Activated T-helper 2 cell treated with anti-CD3 and anti-CD28 coated beads, Interferon-gamma antibody, Interleukin-2, Interleukin-4, amounts not matched to agents 10 μg/mL and 5 μg/mL and 100 μg/mL, durations not matched to agents 14 hours and 24 hours and 36 hours (primary cell): Measurements from ENCODE around the gene FCGR3B. TPM values are rescaled to one million over a fixed set of nuclear protein-coding genes. Genes with fewer than 3 reads are reported as not detected.
"Not testable (repeated sequence)": the region's sequence is repeated elsewhere in the genome, so short reads cannot be mapped to it uniquely, and the experiment has no call there.

ENCODE experiments used
- DNase-seq: peaks from one replicate; pipeline ENCODE4 v3.0.0; 2021; ENCODE audit warnings: low spot score
- H3K27ac Mint-ChIP-seq: one replicate; pipeline ENCODE4 v1.8.0; 2021; ENCODE audit warnings: mixed read lengths
- H3K27me3 Mint-ChIP-seq: one replicate; pipeline ENCODE4 v1.8.0; 2021; ENCODE audit warnings: low read depth, mixed read lengths
- H3K36me3 Mint-ChIP-seq: one replicate; pipeline ENCODE4 v1.8.0; 2021; ENCODE audit warnings: low read depth, mixed read lengths
- H3K4me1 Mint-ChIP-seq: one replicate; pipeline ENCODE4 v1.8.0; 2021; ENCODE audit warnings: low read depth, mixed read lengths
- H3K4me3 Mint-ChIP-seq: one replicate; pipeline ENCODE4 v1.8.0; 2021; ENCODE audit warnings: low read depth, mild to moderate bottlenecking, moderate library complexity, mixed read lengths
- H3K9me3 Mint-ChIP-seq: one replicate; pipeline ENCODE4 v1.8.0; 2021; ENCODE audit warnings: mixed read lengths
- intact Hi-C: fragments of 100-400 bp; cut with micrococcal nuclease; formaldehyde crosslinking; loops from one replicate; pipeline ENCODE4 v1.15.1; 2023
- total RNA-seq: library from RNA; stranded (reverse); gene quantifications from 2 replicates; pipeline ENCODE4 v1.2.3, GENCODE V29; 2022

The FCGR3B gene
- not detected in 2 replicates for total RNA-seq

DNA sequence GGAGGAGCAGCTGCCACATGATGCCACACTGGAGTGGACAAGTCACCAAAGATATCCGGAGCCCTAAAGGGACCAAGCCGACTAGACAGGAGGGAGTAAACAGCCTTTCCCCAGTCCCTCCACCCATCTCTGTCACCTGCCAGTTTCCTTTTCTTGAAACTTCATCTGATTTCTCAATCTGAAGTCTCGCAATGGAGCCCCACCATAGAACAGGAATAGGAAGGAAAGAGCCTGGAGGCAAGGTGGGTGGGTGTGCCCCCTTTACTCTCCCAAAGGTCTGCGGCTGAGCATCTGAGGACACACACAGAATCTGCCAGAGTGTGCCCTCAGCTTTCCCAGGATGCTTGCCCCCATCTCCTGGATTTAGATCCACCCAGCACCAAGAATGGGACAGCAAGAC, at the start of gene FCGR3B:
Gene FCGR3B, minus strand, starts transcription at position 101 of the 400 bp plus-strand sequence. Its CDS starts 82 bp downstream, at position 19.
- no peaks in the 10 kb centered on the region for H3K27me3 Mint-ChIP-seq
- no peaks in the 10 kb centered on the region for H3K36me3 Mint-ChIP-seq
- H3K4me3 Mint-ChIP-seq = no peak within 1 kb of the TSS
- no peak within 1 kb of the TSS for H3K27ac Mint-ChIP-seq
- H3K9me3 Mint-ChIP-seq = no peaks in the 10 kb centered on the region
- DNase-seq = no peak
- intact Hi-C loops = no loop called here
- peaks cover 10% of the 10 kb centered on the region for H3K4me1 Mint-ChIP-seq

GRCh38 chr1:161678500-161678899, 47.5 kb upstream of the FCGR3B start:
- no peak for DNase-seq
- Mint-ChIP-seq H3K27me3 (peaks cover 26% of the 10 kb centered on the region), H3K4me1 (peaks cover 4% of the 10 kb centered on the region), H3K27ac (no peak overlapping the region), H3K9me3 (no peaks in the 10 kb centered on the region), H3K36me3 (no peaks in the 10 kb centered on the region), H3K4me3 (no peak overlapping the region)
- intact Hi-C loops = no loop called here

DNA sequence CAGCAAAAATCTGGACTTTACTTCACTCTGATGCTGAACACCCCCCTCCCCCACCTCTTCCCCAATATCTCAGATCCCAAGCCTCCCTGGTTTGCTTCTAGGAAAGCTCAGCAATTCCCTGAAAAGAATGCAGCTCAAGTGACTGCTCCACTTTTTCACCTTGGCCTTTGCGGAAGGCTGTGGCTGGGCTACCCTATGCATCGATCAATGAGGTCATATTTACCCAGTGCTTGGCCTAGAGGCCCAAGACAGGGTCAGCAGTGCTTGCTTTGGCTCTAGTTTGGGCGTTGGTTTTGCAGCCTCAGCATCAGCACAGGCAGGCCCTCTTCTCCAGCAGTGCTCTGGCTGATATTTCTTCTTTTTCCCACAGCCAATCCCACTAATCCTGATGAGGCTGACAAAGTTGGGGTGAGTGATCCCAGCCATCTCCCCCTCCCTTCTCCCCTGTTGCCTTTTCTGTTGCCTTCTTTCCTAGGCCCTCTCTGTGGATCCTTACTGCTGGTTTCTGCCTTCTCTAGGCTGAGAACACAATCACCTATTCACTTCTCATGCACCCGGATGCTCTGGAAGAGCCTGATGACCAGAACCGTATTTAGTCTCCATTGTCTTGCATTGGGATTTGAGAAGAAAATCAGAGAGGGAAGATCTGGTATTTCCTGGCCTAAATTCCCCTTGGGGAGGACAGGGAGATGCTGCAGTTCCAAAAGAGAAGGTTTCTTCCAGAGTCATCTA, 46.1 kb upstream of the FCGR3B start:
- Mint-ChIP-seq H3K27me3 (peaks cover 14% of the 10 kb centered on the region), H3K4me3 (no peak overlapping the region)

DNA sequence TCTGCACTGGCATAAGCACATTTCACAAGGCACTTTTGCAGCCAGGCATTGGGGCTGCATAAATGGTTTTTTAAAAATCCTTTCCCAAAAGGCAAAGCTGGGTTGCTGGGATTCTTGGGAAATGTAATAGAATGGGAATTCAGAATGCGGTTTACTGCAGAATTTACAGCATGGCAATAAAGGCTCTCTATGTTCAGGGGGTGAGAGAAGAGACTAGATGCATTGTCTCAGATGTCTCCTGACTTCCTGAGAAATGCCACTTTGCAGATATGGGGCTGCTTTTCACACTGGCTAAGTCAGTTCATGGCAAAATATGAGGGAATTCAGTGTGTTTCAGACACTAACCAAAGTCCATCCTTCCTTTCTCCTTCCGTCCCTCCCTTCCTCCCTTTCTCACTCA, 45.5 kb upstream of the FCGR3B start:
- Mint-ChIP-seq H3K4me1 (peaks cover 6% of the 10 kb centered on the region), H3K4me3 (no peak overlapping the region), H3K27ac (no peak overlapping the region), H3K9me3 (no peaks in the 10 kb centered on the region), H3K36me3 (no peaks in the 10 kb centered on the region), H3K27me3 (peaks cover 8% of the 10 kb centered on the region)
- no peak for DNase-seq
- intact Hi-C loops = no loop called here

More for the DNA sequence above, 46.1 kb upstream of the FCGR3B start:
- peaks cover 4% of the 10 kb centered on the region for H3K4me1 Mint-ChIP-seq
- intact Hi-C loops = no loop called here
- no peak for DNase-seq
- no peaks in the 10 kb centered on the region for H3K9me3 Mint-ChIP-seq
- no peak overlapping the region for H3K27ac Mint-ChIP-seq
- H3K36me3 Mint-ChIP-seq = no peaks in the 10 kb centered on the region

GRCh38 chr1:161674908-161675307, 43.9 kb upstream of the FCGR3B start:
- H3K4me3 Mint-ChIP-seq, H3K36me3 Mint-ChIP-seq, intact Hi-C loops, H3K27me3 Mint-ChIP-seq, H3K4me1 Mint-ChIP-seq, H3K9me3 Mint-ChIP-seq, H3K27ac Mint-ChIP-seq, DNase-seq: not testable (repeated sequence)

DNA sequence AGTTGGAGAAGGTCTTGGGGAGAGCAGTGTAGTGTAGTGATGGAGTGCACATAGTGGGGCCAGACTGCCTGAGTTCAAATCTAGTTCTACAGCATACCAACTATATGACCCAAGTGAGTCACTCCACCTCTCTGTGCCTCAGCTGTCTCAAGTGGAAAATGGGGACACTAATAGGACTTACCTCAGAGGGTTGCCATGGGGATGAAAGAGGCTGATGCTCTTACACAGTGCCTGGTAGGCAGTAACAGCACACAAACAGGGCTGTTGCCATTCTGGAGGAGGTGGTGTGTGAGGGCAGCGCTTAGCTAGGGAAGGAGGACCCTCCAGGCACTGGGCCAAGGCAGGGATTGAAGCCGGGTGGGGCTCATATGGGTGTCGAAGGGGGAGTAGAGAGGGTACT, 43.5 kb upstream of the FCGR3B start:
- H3K9me3 Mint-ChIP-seq, DNase-seq, H3K27ac Mint-ChIP-seq, H3K4me1 Mint-ChIP-seq, H3K4me3 Mint-ChIP-seq, H3K27me3 Mint-ChIP-seq, intact Hi-C loops, H3K36me3 Mint-ChIP-seq: not testable (repeated sequence)

DNA sequence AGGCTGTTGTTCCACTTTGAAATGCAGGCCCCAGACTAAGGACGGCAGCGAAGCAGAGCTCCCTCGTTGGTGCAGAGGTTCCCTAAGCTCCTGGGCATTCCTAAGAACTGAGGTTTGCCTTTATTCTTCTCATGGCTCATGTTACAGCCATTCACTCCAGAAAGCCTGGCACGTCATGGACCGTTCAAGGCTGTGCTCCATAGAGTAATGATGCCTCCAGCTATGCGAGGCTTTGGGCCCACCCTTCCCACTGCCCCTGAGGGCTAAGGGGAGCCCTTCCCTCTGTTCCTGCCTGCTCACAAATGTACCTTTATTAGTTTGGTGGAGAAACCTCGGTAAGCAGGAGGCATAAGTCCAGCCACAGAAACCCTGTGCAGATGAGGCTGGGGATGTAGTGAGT, 42.5 kb upstream of the FCGR3B start:
- intact Hi-C loops, H3K27ac Mint-ChIP-seq, H3K27me3 Mint-ChIP-seq, H3K4me1 Mint-ChIP-seq, H3K36me3 Mint-ChIP-seq, DNase-seq, H3K4me3 Mint-ChIP-seq, H3K9me3 Mint-ChIP-seq: not testable (repeated sequence)

DNA sequence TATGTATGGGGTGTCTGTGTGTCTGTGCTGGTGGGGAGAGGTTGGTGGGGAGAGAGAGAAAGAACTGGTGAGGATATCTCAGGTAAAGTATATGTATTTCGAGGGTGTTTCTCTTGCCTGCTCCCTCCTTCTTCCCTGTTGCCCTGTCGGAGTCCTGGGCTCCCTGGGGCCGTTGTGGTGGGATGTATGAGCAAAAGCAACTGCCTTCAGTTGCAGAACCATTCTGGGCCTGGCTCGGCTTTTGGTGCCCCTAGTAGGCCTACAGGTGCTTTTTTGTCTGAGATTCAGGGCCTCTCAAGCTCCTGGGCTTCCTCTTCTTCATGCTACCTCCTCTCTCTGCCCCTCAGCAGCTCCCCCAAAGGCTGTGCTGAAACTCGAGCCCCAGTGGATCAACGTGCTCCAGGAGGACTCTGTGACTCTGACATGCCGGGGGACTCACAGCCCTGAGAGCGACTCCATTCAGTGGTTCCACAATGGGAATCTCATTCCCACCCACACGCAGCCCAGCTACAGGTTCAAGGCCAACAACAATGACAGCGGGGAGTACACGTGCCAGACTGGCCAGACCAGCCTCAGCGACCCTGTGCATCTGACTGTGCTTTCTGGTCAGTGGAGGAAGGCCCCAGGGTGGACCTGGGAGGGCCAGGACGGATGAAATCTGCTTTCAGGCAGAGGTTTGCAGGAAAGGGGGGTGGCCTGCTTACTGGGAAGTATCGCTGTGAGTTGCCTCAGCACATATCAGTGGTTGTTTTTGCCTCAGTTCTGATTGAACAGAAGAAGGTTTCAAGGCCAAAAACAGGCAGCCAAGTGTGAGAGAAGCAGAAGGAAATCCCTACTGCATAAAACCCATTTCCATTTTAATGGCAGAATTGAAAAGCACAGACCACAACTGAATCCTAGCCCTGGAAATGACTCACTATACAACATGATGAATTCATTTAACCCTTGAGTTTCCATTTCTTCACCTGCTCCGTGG, 40.4 kb upstream of the FCGR3B start:
- H3K9me3 Mint-ChIP-seq, intact Hi-C loops, H3K4me1 Mint-ChIP-seq, H3K4me3 Mint-ChIP-seq, DNase-seq, H3K36me3 Mint-ChIP-seq, H3K27me3 Mint-ChIP-seq: not testable (repeated sequence)
- H3K27ac Mint-ChIP-seq = peak overlapping the region; percentile 16

DNA sequence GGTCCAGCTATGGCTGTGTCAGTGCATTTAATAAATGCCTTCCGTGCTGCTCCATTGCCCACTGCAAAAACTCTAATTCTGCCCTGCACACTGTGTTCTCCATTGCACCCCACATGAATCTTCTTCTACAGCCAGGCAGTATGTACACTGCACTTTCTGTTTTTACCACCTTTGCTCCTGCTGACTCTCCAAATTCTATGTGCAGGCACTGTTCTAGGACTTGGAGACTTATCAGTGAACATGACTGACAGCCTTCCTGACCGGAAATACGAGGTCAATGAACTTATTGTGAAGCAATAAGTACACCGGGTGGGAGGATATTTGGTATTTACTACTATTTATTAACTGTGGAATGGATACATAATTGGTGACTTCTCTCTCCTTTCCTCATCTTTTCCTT, 33.7 kb upstream of the FCGR3B start:
- H3K27me3 Mint-ChIP-seq, H3K27ac Mint-ChIP-seq, DNase-seq, H3K36me3 Mint-ChIP-seq, H3K9me3 Mint-ChIP-seq, H3K4me1 Mint-ChIP-seq, H3K4me3 Mint-ChIP-seq, intact Hi-C loops: not testable (repeated sequence)

DNA sequence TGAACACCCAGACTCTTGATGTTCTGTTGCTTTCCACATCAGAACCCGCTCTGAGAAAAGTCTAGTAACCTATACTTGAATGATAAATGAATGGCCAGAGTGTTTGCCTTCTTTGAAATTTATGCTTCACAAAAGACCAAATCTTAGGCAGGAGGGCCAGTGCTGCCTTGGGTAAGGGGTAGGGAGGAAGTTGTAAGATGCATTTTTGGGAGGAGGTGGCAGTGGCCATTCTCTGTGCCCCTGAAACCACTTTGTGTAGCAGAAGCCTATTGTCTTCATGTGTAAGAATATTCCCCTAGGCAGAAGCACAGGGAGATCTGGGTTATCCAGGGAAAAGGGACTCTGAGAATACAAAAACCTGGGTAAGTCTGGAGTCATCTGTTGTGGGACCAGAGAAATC, 32.6 kb upstream of the FCGR3B start:
- intact Hi-C loops, H3K4me3 Mint-ChIP-seq, H3K4me1 Mint-ChIP-seq, H3K9me3 Mint-ChIP-seq, H3K27me3 Mint-ChIP-seq, H3K27ac Mint-ChIP-seq, H3K36me3 Mint-ChIP-seq, DNase-seq: not testable (repeated sequence)

DNA sequence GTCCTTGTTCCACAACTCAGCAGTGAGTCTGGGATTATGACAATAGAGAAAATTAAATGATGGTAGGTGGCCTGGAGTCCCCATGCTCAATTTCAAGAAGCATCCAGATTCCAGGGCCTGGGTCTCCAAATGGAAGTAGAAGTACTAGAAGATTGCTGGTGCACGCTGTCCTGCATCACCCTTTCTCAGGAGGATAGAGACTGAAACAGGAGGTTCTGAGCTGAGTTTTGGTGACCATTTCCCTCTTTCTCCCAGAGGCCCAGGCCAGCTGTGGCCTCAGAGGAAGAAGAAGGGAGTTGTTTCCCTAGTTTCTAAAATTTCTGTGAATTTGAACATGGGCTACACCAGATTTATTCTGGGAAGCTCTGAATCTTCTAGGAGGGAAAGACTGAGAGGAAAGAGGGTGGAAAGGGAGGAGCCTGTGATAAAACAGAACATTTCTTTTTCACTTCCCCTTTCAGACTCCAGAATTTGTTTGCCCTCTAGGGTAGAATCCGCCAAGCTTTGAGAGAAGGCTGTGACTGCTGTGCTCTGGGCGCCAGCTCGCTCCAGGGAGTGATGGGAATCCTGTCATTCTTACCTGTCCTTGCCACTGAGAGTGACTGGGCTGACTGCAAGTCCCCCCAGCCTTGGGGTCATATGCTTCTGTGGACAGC, 31.8 kb upstream of the FCGR3B start, which contains the start of gene FCGR2B:
Gene FCGR2B, plus strand, starts transcription at position 460 of the 656 bp plus-strand sequence. Its CDS starts 99 bp downstream, at position 559.
- not testable (repeated sequence) for DNase-seq, H3K27ac Mint-ChIP-seq

DNA sequence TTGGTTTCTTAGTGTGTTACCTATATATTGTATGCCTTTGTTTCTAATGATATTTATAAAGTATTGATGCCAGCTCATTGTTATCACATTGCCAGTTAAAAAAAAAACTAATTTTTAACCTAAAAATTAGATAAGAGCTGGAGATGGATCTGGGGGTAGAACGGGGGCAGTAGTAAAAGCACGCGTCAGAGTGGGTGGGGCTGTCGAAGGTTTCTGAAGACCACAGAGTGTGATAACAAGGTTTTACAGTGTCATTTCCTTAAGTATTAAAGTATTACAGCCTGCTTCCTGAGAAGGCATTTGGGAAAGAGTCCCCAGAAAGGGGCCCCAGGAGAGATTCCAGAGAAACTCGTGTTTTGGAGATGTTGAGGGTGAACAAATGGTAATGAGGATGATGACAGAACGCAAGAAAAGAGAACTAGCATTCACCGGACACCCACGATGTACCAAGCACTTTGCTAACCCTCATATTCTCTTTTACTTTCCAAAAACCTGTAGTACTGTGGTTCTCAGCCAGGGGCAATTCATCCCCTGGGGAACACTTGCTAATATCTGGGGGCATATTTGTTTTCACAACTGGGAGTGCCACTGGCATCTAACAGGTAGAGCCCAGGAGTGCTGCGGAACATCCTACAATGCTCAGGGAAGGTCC, 30.8 kb upstream of the FCGR3B start:
- DNase-seq, H3K36me3 Mint-ChIP-seq, H3K27me3 Mint-ChIP-seq, intact Hi-C loops, H3K9me3 Mint-ChIP-seq, H3K27ac Mint-ChIP-seq, H3K4me3 Mint-ChIP-seq, H3K4me1 Mint-ChIP-seq: not testable (repeated sequence)

More for the DNA sequence above, 31.8 kb upstream of the FCGR3B start, which contains the start of gene FCGR2B:
- H3K36me3 Mint-ChIP-seq, intact Hi-C loops, H3K9me3 Mint-ChIP-seq, H3K4me1 Mint-ChIP-seq, H3K4me3 Mint-ChIP-seq, H3K27me3 Mint-ChIP-seq: not testable (repeated sequence)
